CD4-positive, CD25-positive, alpha-beta regulatory T cell (primary cell): ENCODE results near the gene CCND1. TPM values are rescaled to one million over a fixed set of nuclear protein-coding genes. Genes with fewer than 3 reads are reported as not detected.

Source experiments
- ATAC-seq, 2 donors: fragments of 150-1000 bp; cut with Tn5 transposase; one replicate each; pipeline ENCODE4 v1.10.0; 2021; ENCODE audit warnings: low read depth in 2 of 2, moderate number of reproducible peaks in 2 of 2, moderate library complexity in 1 of 2
- DNase-seq, 3 donors: peaks; one replicate each; pipeline versions ENCODE4 v3.0.0 to v3.0.0-alpha.2; 2012 to 2022; ENCODE audit warnings: mixed read lengths in 1 of 3
- H3K27ac ChIP-seq: one replicate; pipeline ENCODE4 v1.7.0; 2013; ENCODE audit warnings: mild to moderate bottlenecking, low read length; ENCODE audit not compliant: insufficient read depth, poor library complexity, severe bottlenecking
- H3K27me3 ChIP-seq: one replicate; pipeline ENCODE4 v1.7.0; 2013; ENCODE audit warnings: low read length; ENCODE audit not compliant: control insufficient read depth, insufficient read depth
- H3K36me3 ChIP-seq: one replicate; pipeline ENCODE4 v1.7.0; 2013; ENCODE audit warnings: mild to moderate bottlenecking, low read length, moderate library complexity; ENCODE audit not compliant: control insufficient read depth, insufficient read depth
- H3K4me1 ChIP-seq: 2 replicates; pipeline ENCODE4 v1.7.0; 2013; ENCODE audit warnings: mild to moderate bottlenecking, low read length; ENCODE audit not compliant: insufficient read depth, control insufficient read depth, poor library complexity, severe bottlenecking
- H3K4me3 ChIP-seq: one replicate; pipeline ENCODE4 v1.7.0; 2013; ENCODE audit warnings: low read depth, mild to moderate bottlenecking, low read length, moderate library complexity
- H3K9me3 ChIP-seq, 2 experiments: 1 replicate in 1 of 2; 2 replicates in 1 of 2; pipeline ENCODE4 v1.7.0; 2013; ENCODE audit warnings: low read length in 2 of 2, mild to moderate bottlenecking in 1 of 2, moderate library complexity in 1 of 2; ENCODE audit not compliant: control insufficient read depth in 2 of 2
- H3K27ac Mint-ChIP-seq, 3 donors: one replicate each; pipeline ENCODE4 v1.8.0; 2020 to 2022; ENCODE audit warnings: mild to moderate bottlenecking in 3 of 3, mixed read lengths in 3 of 3, moderate library complexity in 2 of 3
- H3K27me3 Mint-ChIP-seq: one replicate; pipeline ENCODE4 v1.8.0; 2022; ENCODE audit warnings: mild to moderate bottlenecking, mixed read lengths
- H3K36me3 Mint-ChIP-seq: one replicate; pipeline ENCODE4 v1.8.0; 2020; ENCODE audit warnings: mixed read lengths
- H3K4me1 Mint-ChIP-seq, 4 donors: one replicate each; pipeline ENCODE4 v1.8.0; 2020 to 2022; ENCODE audit warnings: mixed read lengths in 4 of 4, mild to moderate bottlenecking in 1 of 4
- H3K4me3 Mint-ChIP-seq, 4 donors: one replicate each; pipeline ENCODE4 v1.8.0; 2020 to 2022; ENCODE audit warnings: mild to moderate bottlenecking in 4 of 4, mixed read lengths in 4 of 4, moderate library complexity in 3 of 4
- H3K9me3 Mint-ChIP-seq, 7 donors: one replicate each; pipeline ENCODE4 v1.8.0; 2020 to 2022; ENCODE audit warnings: mixed read lengths in 7 of 7, mild to moderate bottlenecking in 3 of 7, moderate library complexity in 2 of 7
- polyA plus RNA-seq, 4 donors: library from polyadenylated mRNA; unstranded; fragments of 300-500 nt; fragmentation: Illumina TruSeq; gene quantifications; one replicate each; pipeline ENCODE4 v1.2.3, GENCODE V29; 2021
- total RNA-seq: library from RNA; stranded (reverse); gene quantifications from one replicate; pipeline ENCODE4 v1.2.3, GENCODE V29; 2022

CCND1 gene
- 3.6 TPM for total RNA-seq
- polyA plus RNA-seq: under 1 TPM in 2 of 4 donors, not detected in 2; 0.17 to 0.65 TPM

- no peaks in the 10 kb centered on the region for H3K36me3 ChIP-seq
- Mint-ChIP-seq H3K27ac (no peak within 1 kb of the TSS), H3K4me3 (peak within 1 kb of the TSS; percentile 80 to 91 (median 88)), H3K4me1 (peaks cover 0 to 37% (median 5%) of the 10 kb centered on the region in 4 donors), H3K9me3 (peaks cover 0 to 2% (median 0%) of the 10 kb centered on the region in 7 donors), H3K27me3 (peaks cover 49% of the 10 kb centered on the region), H3K36me3 (no peaks in the 10 kb centered on the region)
- DNase-seq: peak in 1 of 3 donors; percentile 30
- peaks cover 33% of the 10 kb centered on the region for H3K4me1 ChIP-seq
- peaks cover 3% of the 10 kb centered on the region for H3K27me3 ChIP-seq
- no peak within 1 kb of the TSS for H3K27ac ChIP-seq
- no peaks in the 10 kb centered on the region for H3K9me3 ChIP-seq
- H3K4me3 ChIP-seq: no peak within 1 kb of the TSS
- ATAC-seq: peak; percentile 25 to 28
Measured at GRCh38 chr11:69640995-69641581, at the start of gene CCND1. TSS of gene CCND1 (plus strand) at chr11:69641156. CDS start at chr11:69641314, 158 bp downstream.

- Histone ChIP-seq H3K36me3 (no peaks in the 10 kb centered on the region), H3K27ac (no peak overlapping the region), H3K27me3 (no peaks in the 10 kb centered on the region), H3K4me1 (no peaks in the 10 kb centered on the region), H3K4me3 (no peak overlapping the region), H3K9me3 (no peaks in the 10 kb centered on the region)
- H3K9me3 Mint-ChIP-seq: no peaks in the 10 kb centered on the region
- DNase-seq (no peak), ATAC-seq (no peak)
- no peaks in the 10 kb centered on the region for H3K4me1 Mint-ChIP-seq
- H3K27ac Mint-ChIP-seq: no peak overlapping the region
- H3K36me3 Mint-ChIP-seq: no peaks in the 10 kb centered on the region
- H3K27me3 Mint-ChIP-seq: peaks cover 6% of the 10 kb centered on the region
- no peak overlapping the region for H3K4me3 Mint-ChIP-seq
Measured at GRCh38 chr11:69592986-69593650, 47.8 kb upstream of the CCND1 start.

GRCh38 chr11:69593851-69594250 lies 47.1 kb upstream of the CCND1 start:
- Mint-ChIP-seq H3K4me3 (no peak overlapping the region), H3K36me3 (no peaks in the 10 kb centered on the region), H3K27ac (no peak overlapping the region), H3K27me3 (no peaks in the 10 kb centered on the region), H3K4me1 (no peaks in the 10 kb centered on the region), H3K9me3 (no peaks in the 10 kb centered on the region)
- ATAC-seq (no peak), DNase-seq (no peak)
- no peak overlapping the region for H3K27ac ChIP-seq
- H3K9me3 ChIP-seq: no peaks in the 10 kb centered on the region
- H3K27me3 ChIP-seq: no peaks in the 10 kb centered on the region
- no peak overlapping the region for H3K4me3 ChIP-seq
- H3K4me1 ChIP-seq: no peaks in the 10 kb centered on the region
- H3K36me3 ChIP-seq: no peaks in the 10 kb centered on the region

GRCh38 chr11:69594481-69594880 lies 46.5 kb upstream of the CCND1 start:
- no peak overlapping the region for H3K27ac Mint-ChIP-seq
- Histone ChIP-seq H3K27me3 (no peaks in the 10 kb centered on the region), H3K36me3 (no peaks in the 10 kb centered on the region), H3K9me3 (no peaks in the 10 kb centered on the region), H3K4me3 (no peak overlapping the region), H3K27ac (no peak overlapping the region), H3K4me1 (no peaks in the 10 kb centered on the region)
- H3K9me3 Mint-ChIP-seq: no peaks in the 10 kb centered on the region
- DNase-seq: no peak
- no peaks in the 10 kb centered on the region for H3K4me1 Mint-ChIP-seq
- no peaks in the 10 kb centered on the region for H3K36me3 Mint-ChIP-seq
- H3K27me3 Mint-ChIP-seq: no peaks in the 10 kb centered on the region
- no peak overlapping the region for H3K4me3 Mint-ChIP-seq
- no peak for ATAC-seq

- Histone ChIP-seq H3K4me1 (no peaks in the 10 kb centered on the region), H3K9me3 (no peaks in the 10 kb centered on the region), H3K27ac (no peak overlapping the region), H3K36me3 (no peaks in the 10 kb centered on the region), H3K4me3 (no peak overlapping the region), H3K27me3 (no peaks in the 10 kb centered on the region)
- Mint-ChIP-seq H3K27ac (no peak overlapping the region), H3K36me3 (no peaks in the 10 kb centered on the region), H3K4me1 (no peaks in the 10 kb centered on the region), H3K27me3 (no peaks in the 10 kb centered on the region), H3K9me3 (no peaks in the 10 kb centered on the region), H3K4me3 (no peak overlapping the region)
- ATAC-seq (no peak), DNase-seq (no peak)
Measured at GRCh38 chr11:69595805-69596665, 44.9 kb upstream of the CCND1 start.

- Mint-ChIP-seq H3K27me3 (no peaks in the 10 kb centered on the region), H3K4me1 (no peaks in the 10 kb centered on the region), H3K4me3 (no peak overlapping the region), H3K9me3 (no peaks in the 10 kb centered on the region), H3K27ac (no peak overlapping the region), H3K36me3 (no peaks in the 10 kb centered on the region)
- Histone ChIP-seq H3K4me3 (no peak overlapping the region), H3K9me3 (no peaks in the 10 kb centered on the region), H3K27me3 (no peaks in the 10 kb centered on the region), H3K27ac (no peak overlapping the region), H3K36me3 (no peaks in the 10 kb centered on the region), H3K4me1 (no peaks in the 10 kb centered on the region)
- no peak for ATAC-seq
- DNase-seq: no peak
Measured at GRCh38 chr11:69598147-69598546, 42.8 kb upstream of the CCND1 start.

GRCh38 chr11:69599502-69599901 lies 41.5 kb upstream of the CCND1 start:
- H3K27ac ChIP-seq: no peak overlapping the region

More at GRCh38 chr11:69599502-69599901, 41.5 kb upstream of the CCND1 start:
- Mint-ChIP-seq H3K27ac (no peak overlapping the region), H3K4me3 (no peak overlapping the region), H3K36me3 (no peaks in the 10 kb centered on the region), H3K4me1 (no peaks in the 10 kb centered on the region), H3K27me3 (no peaks in the 10 kb centered on the region), H3K9me3 (no peaks in the 10 kb centered on the region)
- H3K4me1 ChIP-seq: no peaks in the 10 kb centered on the region
- no peak for DNase-seq
- no peak for ATAC-seq
- no peak overlapping the region for H3K4me3 ChIP-seq
- H3K36me3 ChIP-seq: no peaks in the 10 kb centered on the region
- H3K27me3 ChIP-seq: no peaks in the 10 kb centered on the region
- H3K9me3 ChIP-seq: no peaks in the 10 kb centered on the region
